Measurements from ENCODE around the gene RYR2. TPM values are rescaled to one million over a fixed set of nuclear protein-coding genes. Genes with fewer than 3 reads are reported as not detected.

The RYR2 gene
- polyA plus RNA-seq, 2 of the 4 experiments (the other 2 are of a cell fraction), result 0.06 TPM; not detected in 1

DNA sequence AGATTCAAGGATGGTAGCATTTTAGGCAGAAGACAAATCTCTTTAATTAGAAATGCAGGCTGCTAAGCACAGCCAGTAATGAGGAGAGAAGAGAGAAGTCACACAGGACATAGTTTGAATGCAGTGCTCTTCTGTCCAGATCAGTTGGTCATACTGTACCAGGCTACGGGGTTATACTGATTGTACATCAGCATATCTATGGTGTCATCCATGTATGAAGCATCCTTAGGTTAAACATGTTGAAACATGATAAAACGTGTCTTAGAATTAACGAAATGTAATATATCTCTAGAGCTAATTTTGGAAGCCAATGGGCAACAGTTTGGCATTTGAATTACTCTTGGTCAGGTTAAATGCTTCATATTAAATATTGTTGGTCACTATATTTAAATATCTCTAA is 199.1 kb downstream of the RYR2 start:
- FAIRE-seq, result no peak
- ATAC-seq, result no peak
- TF ChIP-seq EHMT2 (IDR thresholded peaks at IDR 0.05; ENCODE audit: low read depth), result no peak
- no peak for TF ChIP-seq MAFK (IDR thresholded peaks at IDR 0.05; ENCODE audit: partially characterized antibody)
- TF ChIP-seq CHD4 (IDR thresholded peaks at IDR 0.05; ENCODE audit: borderline replicate concordance), result no peak
- no peak for TF ChIP-seq ZNF302 (CRISPR knock-in tag; IDR thresholded peaks at IDR 0.05)
- TF ChIP-seq TP53 (CRISPR knock-in tag; IDR thresholded peaks at IDR 0.05), result no peak
- no peak for TF ChIP-seq POLR2A (IDR thresholded peaks at IDR 0.05; ENCODE audit: low read length)
- TF ChIP-seq HOXB13 (CRISPR knock-in tag; IDR thresholded peaks at IDR 0.05; ENCODE audit: low read depth), result no peak
- no peak for TF ChIP-seq BHLHE40 (IDR thresholded peaks at IDR 0.05; ENCODE audit: low read depth, low read length)
- TF ChIP-seq, protein P1, sequence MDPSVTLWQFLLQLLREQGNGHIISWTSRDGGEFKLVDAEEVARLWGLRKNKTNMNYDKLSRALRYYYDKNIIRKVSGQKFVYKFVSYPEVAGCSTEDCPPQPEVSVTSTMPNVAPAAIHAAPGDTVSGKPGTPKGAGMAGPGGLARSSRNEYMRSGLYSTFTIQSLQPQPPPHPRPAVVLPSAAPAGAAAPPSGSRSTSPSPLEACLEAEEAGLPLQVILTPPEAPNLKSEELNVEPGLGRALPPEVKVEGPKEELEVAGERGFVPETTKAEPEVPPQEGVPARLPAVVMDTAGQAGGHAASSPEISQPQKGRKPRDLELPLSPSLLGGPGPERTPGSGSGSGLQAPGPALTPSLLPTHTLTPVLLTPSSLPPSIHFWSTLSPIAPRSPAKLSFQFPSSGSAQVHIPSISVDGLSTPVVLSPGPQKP (IDR thresholded peaks at IDR 0.05; ENCODE audit: low read depth, low read length), result no peak
- TF ChIP-seq NFE2L2 (conservative IDR thresholded peaks at IDR 0.05; ENCODE audit: low read length), result no peak
- TF ChIP-seq HEYL (CRISPR knock-in tag; IDR thresholded peaks at IDR 0.05), result no peak
- TF ChIP-seq, protein P2, sequence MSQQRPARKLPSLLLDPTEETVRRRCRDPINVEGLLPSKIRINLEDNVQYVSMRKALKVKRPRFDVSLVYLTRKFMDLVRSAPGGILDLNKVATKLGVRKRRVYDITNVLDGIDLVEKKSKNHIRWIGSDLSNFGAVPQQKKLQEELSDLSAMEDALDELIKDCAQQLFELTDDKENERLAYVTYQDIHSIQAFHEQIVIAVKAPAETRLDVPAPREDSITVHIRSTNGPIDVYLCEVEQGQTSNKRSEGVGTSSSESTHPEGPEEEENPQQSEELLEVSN (IDR thresholded peaks at IDR 0.05; ENCODE audit: borderline replicate concordance, low read depth), result no peak
- TF ChIP-seq HDAC2 (IDR thresholded peaks at IDR 0.05), result no peak
- no peak for TF ChIP-seq GATA3 (IDR thresholded peaks at IDR 0.05; ENCODE audit: borderline replicate concordance)
- no peak for TF ChIP-seq KDM1A (IDR thresholded peaks at IDR 0.05; ENCODE audit: low read depth)
- TF ChIP-seq, protein P3, sequence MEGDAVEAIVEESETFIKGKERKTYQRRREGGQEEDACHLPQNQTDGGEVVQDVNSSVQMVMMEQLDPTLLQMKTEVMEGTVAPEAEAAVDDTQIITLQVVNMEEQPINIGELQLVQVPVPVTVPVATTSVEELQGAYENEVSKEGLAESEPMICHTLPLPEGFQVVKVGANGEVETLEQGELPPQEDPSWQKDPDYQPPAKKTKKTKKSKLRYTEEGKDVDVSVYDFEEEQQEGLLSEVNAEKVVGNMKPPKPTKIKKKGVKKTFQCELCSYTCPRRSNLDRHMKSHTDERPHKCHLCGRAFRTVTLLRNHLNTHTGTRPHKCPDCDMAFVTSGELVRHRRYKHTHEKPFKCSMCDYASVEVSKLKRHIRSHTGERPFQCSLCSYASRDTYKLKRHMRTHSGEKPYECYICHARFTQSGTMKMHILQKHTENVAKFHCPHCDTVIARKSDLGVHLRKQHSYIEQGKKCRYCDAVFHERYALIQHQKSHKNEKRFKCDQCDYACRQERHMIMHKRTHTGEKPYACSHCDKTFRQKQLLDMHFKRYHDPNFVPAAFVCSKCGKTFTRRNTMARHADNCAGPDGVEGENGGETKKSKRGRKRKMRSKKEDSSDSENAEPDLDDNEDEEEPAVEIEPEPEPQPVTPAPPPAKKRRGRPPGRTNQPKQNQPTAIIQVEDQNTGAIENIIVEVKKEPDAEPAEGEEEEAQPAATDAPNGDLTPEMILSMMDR (IDR thresholded peaks at IDR 0.05), result no peak
- no peak for TF ChIP-seq FOXS1 (CRISPR knock-in tag; IDR thresholded peaks at IDR 0.05)
- TF ChIP-seq, protein P4, sequence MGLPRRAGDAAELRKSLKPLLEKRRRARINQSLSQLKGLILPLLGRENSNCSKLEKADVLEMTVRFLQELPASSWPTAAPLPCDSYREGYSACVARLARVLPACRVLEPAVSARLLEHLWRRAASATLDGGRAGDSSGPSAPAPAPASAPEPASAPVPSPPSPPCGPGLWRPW (IDR thresholded peaks at IDR 0.05), result no peak
- WGBS (ENCODE audit: missing lambda C conversion rate), result 0% methylated on average over 3 of the region's 3 CpGs
- H3K27ac ChIP-seq, result no peak overlapping the region
- H3K9me3 ChIP-seq, result no peaks in the 10 kb centered on the region
- POLR2A ChIA-PET, result no interaction called here
- no peak overlapping the region for H3K4me3 ChIP-seq
- DNase-seq (ENCODE audit: low read depth in 1 of 2, low spot score in 1 of 2), result no peak
- no peak overlapping the region for H3K4me2 ChIP-seq
- CTCF ChIA-PET, result no interaction called here
- no peaks in the 10 kb centered on the region for H3K4me1 ChIP-seq

DNA sequence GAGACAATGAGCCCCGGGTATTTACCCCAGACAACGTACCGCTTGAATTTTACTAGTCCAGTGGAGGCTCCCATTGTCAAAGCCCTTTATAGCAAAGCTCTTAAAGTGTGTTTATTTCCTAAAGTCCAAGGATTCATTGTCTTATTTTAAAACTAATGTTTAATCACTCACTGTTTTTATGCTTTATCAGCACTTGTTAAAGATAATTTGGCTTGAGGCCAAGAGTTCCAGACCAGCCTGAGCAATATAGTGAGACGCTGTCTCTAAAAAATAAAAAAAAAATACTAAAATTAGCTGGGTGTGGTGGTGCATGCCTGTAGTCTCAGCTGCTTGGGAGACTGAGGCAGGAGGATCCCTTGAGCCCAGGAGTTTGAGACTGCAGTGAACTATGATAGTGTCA is 202.8 kb downstream of the RYR2 start:
- 65% methylated on average over 4 of the region's 4 CpGs for whole genome bisulfite sequencing (ENCODE audit: missing lambda C conversion rate)
- Histone ChIP-seq H3K27ac (no peak overlapping the region), H3K4me2 (no peak overlapping the region), H3K4me3 (no peak overlapping the region), H3K4me1 (no peaks in the 10 kb centered on the region), H3K9me3 (no peaks in the 10 kb centered on the region)
- ATAC-seq, result no peak
- TF ChIP-seq ZC3H11A (IDR thresholded peaks at IDR 0.05) (no peak), MAFK (IDR thresholded peaks at IDR 0.05; ENCODE audit: partially characterized antibody) (peak; percentile 53), POLR2A (IDR thresholded peaks at IDR 0.05; ENCODE audit: low read length) (no peak), RCOR1 (IDR thresholded peaks at IDR 0.05; ENCODE audit: low read depth, low read length) (no peak), EHMT2 (IDR thresholded peaks at IDR 0.05; ENCODE audit: low read depth) (no peak), EHF (CRISPR knock-in tag; IDR thresholded peaks at IDR 0.05) (no peak)
- TF ChIP-seq, protein P5, sequence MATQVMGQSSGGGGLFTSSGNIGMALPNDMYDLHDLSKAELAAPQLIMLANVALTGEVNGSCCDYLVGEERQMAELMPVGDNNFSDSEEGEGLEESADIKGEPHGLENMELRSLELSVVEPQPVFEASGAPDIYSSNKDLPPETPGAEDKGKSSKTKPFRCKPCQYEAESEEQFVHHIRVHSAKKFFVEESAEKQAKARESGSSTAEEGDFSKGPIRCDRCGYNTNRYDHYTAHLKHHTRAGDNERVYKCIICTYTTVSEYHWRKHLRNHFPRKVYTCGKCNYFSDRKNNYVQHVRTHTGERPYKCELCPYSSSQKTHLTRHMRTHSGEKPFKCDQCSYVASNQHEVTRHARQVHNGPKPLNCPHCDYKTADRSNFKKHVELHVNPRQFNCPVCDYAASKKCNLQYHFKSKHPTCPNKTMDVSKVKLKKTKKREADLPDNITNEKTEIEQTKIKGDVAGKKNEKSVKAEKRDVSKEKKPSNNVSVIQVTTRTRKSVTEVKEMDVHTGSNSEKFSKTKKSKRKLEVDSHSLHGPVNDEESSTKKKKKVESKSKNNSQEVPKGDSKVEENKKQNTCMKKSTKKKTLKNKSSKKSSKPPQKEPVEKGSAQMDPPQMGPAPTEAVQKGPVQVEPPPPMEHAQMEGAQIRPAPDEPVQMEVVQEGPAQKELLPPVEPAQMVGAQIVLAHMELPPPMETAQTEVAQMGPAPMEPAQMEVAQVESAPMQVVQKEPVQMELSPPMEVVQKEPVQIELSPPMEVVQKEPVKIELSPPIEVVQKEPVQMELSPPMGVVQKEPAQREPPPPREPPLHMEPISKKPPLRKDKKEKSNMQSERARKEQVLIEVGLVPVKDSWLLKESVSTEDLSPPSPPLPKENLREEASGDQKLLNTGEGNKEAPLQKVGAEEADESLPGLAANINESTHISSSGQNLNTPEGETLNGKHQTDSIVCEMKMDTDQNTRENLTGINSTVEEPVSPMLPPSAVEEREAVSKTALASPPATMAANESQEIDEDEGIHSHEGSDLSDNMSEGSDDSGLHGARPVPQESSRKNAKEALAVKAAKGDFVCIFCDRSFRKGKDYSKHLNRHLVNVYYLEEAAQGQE (IDR thresholded peaks at IDR 0.05), result no peak
- TF ChIP-seq, protein P6, sequence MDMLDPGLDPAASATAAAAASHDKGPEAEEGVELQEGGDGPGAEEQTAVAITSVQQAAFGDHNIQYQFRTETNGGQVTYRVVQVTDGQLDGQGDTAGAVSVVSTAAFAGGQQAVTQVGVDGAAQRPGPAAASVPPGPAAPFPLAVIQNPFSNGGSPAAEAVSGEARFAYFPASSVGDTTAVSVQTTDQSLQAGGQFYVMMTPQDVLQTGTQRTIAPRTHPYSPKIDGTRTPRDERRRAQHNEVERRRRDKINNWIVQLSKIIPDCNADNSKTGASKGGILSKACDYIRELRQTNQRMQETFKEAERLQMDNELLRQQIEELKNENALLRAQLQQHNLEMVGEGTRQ (IDR thresholded peaks at IDR 0.05), result no peak
- POLR2A ChIA-PET, result interaction anchor here (0.5 kb wide), 1 partner anchor 243 kb away, joined by 4 read pairs; no protein-coding TSS in a partner anchor
- DNase-seq (ENCODE audit: low read depth in 1 of 2, low spot score in 1 of 2), result no peak
- CTCF ChIA-PET, result interaction anchor here (1.2 kb wide), 1 partner anchor 10 kb away, joined by 3 read pairs; no protein-coding TSS in a partner anchor
- FAIRE-seq, result no peak

Data from A549 (cell line).